ENCODE measurements around the gene ORMDL3. TPM values are rescaled to one million over a fixed set of nuclear protein-coding genes. Genes with fewer than 3 reads are reported as not detected.
"Not testable (repeated sequence)": the region's sequence is repeated elsewhere in the genome, so short reads cannot be mapped to it uniquely, and the experiment has no call there.

ORMDL3 gene
- total RNA-seq, 1 donor from 2014 or later, result 38.1 TPM

DNA sequence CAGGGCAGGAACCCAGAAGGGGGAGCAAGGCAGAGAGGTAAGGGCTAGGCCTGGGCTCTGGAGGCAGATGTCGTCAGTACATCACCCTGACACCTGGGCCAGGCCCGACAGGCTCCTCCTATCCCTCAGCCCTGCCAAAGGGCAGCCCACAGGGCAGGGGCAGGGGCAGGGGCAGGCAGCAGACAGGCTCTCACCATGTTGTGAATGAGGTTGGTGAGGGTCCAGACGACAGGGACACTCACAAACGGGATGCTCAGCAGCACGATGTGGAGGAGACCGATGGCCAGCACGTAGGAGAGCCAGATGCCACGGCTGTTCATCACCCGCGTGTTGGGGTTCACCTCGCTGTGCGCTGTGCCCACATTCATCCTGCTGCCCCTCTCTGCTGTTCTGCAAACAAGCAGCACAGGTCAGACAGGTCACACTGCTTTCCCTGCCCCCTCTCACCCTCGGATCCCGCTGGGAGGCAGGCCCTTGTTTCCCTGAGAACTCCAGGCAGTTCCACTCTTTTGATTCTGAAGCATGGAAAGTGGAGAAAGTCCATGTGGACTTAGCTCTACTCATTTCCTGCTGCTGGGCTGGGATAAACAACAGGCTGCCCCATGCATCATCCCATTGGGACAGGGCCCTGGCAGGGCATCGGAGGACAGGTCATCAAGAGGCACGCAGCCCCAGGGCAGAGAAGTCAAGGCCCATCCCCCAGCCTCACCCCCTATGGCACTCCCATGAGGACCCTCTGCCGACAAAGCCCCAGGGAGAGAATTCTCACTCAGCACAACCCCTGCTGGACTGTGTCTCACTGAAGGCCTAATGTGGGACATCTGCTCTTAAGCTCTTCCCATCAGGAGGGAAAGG lies 3.3 kb downstream of the ORMDL3 start:
- no peak for DNase-seq

DNA sequence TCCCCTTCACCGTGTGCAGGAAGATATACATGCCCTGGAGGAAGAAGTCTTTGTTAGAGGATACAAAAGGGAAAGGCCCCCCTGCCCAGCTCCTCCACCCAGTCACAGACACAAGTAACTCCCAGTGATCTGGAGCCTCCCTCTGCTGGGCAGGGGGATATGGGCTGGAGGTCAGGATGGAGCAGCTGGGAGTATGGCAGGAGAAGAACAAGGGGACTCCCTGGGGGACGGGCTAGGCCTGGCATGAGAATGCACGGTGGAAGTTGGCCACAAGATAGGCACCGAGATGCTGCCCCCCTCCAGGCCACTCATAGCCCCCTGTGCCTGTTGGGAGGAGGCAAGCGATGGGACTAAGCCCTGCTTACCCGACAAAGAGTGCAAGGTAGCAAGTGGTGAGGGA lies 4.2 kb downstream of the ORMDL3 start:
- DNase-seq, result no peak

DNA sequence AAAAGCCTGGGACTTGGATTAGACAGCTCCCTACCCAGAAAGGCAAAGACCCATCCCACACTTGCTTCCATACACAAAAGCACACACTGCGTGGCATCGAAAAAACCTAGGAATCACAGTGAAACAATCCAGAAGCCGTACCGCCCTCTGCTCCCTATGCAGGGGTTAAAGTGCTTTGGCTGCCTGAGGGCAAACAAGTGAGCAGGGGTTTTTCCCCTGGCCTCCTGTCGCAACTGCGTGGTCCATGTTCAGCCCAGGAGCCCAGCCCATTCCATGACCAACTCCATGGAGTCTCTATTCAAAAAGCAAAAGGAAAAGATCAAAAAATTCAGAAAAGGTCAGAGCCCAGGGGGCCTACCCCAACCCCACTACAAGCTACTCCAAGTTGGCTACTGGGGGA lies 5.4 kb downstream of the ORMDL3 start:
- no peak for DNase-seq

DNA sequence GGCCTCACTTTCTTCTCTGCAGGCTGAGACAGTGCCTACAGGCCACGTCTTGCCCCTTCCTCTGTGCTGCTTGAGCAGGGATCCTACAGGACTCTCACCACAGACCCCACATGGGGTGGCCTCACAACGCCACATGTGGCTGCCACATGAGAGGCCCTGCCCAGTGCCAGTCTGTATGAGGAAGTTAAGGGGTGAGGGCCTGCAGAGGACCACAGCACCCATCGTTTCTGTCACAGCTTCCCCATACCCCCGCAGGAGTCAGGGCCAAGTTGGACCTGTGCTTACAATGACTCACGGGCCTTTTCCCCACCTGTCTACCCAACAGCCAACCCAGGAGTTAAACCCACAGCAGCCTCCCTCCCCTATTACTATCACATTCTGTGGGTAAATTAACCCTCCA lies 6.1 kb downstream of the ORMDL3 start:
- DNase-seq, result no peak

DNA sequence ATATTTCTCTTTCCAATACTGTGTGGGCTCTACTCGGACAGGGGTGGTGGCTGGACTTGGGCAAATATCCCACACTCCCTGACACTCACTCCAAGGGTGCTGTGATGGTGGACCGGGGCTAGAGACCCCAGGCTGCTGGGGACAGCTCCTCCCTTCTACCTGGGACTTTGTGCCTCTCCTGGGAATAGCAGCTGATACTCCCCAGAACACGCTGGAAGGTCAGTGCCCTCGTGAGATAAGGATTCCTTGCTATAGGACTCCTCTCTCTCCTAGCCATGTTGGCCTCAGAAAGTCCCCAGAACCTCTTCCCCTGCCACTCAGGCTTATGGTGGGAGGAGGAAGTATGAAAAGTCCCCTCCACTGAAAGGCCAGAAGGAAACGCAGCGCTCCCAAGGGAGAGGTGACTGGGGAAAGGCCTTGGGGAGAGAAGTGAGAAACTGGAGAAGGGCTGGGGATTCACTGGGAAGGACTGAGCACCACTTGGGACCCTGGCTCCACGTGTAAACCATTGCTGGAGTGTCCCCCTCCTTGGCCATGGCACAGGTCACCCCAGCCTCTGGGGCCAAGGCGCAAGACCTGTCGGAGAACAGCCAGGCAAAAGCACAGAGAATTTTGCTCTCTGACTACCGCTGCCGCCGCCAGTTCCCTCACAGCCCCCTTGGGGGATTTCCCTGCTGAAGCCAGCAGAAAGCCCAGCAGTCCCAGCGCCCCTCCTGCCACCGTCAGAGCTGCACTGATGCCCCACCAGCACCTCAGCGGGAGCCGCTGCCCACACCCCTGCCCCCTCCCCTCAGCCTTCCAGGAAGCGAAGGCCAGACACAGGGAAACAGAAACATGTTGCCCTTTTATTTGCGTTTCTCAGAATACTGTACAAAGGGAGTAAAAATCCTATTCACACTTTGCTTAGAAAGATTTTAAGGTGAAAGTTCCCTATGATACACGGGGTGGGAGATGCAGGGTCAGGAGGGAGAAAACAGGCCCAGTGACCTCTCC lies 6.9 kb downstream of the ORMDL3 start:
- DNase-seq, result no peak

DNA sequence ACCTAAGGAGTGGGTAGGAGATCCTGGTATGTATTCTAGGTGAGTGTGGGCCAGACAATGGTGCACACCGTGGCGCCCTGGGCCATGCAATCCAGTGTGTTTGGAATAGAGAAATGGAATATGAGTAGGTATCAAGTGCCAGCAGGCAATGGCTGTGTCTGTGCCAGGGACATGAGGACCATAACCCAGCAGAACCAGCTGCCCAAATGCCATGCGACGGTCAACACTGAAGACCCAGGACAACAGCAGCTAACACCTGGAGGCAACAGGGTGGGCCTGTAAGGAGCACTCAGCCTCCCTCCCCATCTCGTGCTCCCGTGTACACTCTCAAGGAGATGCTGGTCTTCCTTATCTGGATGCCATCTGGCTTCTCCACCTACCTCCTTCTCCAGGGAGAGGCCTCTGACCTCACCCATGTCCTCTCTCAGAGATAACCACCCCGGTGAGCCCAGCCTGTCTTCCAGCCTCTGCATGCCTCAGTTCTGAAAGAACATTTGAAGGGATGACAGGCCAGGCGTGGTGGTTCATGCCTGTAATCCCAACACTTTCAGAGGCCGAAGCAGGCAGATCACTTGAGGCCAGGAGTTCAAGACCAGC lies 8.2 kb downstream of the ORMDL3 start:
- DNase-seq, result no peak

DNA sequence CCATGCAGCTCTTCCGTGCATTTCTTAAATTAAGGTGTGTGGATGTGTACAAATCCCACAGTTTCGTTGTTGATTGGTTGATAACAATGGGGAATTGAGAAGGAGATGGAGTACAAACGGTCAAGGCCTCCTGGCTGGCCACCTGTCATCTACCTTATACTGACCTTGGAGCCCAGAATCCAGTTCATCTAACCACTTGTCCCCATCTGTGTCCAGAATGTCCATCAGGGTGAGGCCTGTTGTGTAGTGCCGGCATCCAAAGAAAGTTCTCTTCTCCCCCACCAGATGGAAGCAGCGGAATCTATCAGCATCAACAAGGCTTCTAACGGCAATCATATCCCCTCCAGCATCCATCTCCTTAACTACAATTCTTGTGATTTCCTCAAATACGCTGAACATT lies 10.5 kb downstream of the ORMDL3 start:
- DNase-seq, result no peak

DNA sequence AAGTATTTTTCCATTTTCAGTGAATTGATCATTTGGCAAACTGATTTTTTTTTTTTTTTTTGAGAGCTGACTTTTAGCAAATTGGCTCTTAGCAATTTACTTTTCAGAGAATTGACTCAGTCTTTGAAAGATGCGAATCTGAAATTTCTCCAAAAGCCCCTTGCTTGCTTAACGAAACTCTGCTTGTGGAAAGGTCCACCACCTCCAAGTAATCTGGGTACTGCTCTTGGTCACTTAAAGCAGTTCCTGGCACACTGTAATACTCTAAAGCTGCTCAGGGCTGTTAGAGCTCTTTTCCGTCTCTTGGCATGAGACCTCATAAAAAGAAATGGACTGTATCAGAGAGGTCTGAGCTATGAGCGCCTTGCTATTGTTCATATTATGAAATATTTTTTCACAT lies 11.8 kb downstream of the ORMDL3 start:
- DNase-seq, result no peak

DNA sequence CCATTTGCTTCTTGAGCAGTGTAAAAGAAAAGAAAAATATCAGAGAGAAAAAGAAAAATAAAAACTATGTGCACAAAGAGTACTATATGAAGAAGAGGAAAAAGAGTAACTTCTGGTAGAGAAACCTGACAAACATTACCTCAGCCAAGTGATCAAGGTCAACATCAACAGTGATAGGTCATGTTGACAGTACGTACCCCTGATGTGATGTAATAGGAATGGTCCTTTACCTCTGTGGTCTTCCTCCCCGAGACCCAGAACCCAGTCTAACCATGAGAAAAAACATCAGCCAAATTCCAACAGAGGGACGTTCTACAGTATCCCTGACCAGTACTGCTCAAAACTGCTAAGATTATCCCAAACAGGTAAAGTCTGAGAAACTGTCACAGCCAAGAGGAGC lies 13.4 kb downstream of the ORMDL3 start:
- DNase-seq, result no peak

DNA sequence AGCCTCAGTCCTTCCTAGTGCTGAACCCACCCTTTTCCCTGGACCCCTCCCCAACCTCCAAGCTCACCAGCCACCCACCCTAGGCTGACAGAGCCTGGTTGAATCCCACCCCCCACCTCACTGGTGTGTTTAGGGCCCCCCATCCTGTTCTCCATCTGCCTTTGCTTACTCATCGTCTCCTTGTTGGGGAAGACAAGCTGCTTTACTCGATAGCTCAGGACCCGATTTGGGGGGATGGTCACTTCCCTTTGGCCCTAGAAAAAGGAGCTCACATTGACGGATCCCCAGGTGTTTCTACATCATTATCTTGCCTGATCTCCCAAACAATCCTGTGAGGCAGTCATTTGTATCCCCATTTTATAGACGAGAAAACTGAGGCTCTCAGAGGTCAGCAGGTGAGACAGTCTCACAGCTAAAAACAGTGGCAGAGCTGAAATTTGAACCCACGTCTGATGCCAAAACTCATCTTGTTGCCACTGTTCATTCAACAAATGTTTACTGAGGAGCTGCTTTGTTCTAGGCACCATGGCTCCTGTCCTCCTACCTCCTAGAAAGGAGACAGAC lies 18.5 kb downstream of the ORMDL3 start:
- no peak for DNase-seq

DNA sequence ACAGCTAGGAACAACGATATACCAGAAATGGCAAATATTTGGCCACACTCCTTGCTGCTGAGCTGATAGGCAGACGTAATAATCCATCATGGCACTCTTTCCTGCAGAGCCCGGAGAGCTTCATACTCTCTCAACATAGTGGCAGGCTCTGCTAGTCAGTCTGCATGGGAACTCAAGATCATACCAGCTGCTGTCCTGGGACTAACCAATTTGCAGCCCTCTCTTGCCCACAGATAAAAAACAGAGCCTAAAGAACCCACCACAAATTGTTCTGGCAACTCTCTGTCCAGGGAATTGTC lies 22.5 kb downstream of the ORMDL3 start:
- DNase-seq, result peak; percentile 21

DNA sequence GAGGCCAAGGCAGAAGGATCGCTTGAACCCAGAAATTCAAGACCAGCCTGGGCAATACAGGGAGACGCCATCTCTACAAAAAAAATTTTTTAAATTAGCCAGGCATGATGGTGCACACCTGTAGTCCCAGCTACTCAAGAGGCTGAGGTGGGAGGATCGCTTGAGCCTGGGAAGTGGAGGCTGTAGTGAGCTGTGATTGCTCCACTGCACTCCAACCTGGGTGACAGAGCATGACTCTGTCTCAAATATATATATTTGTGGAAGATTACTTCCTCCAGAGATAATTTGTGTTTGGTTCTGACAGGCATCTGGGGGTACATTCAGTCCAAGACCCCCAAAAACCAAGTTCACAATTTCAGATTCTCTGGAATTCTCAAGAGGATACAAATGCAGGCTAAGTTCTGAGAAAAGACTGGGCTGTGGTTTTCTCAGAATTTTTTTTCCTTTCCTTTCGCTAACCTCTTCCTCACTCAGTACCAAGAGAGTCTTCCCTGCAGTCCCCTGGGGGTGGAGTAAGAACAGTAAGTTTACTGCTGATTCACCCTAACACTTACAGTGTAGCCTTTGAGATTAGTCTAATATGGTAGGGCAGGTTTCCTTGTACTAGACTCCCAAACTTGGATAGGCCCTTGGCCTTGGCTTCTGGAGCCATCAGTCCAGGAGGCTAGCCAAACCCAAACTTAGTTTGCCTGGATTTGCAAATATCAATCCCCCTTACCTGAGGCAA lies 24.1 kb downstream of the ORMDL3 start:
- DNase-seq, result no peak

DNA sequence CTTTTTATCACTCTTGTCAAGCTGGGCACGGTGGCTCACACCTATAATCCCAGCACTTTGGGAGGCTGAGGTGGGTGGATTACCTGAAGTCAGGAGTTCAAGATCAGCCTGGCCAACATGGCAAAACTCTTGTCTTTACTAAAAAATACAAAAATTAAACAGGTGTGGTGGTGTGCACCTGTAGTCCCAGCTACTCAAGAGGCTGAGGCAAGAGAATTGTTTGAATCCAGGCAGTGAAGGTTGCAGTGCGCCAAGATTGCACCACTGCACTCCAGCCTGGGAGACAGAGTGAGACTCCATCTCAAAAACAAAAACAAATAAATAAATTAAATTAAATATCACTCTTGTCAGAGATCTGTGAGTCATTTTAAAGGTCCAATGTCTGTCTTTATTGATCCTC lies 25.4 kb downstream of the ORMDL3 start:
- DNase-seq, result not testable (repeated sequence)

DNA sequence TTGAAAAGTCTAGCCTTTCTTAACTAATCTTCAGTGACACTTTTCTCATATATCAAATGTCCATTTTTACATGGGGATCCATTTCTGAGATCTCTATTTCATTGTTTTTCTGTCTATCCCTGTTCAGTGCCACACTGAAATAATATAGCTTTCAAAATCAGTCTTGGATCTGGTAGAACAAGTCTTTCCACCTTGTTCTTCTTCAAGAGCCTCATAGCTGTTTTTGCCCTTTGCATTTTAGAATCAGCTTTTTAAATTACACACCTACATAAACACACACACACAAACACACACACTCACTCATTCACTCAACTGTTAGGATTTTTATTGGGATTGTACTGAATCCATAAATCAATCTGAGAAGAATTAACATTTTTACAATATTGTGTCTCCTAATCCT lies 28.2 kb downstream of the ORMDL3 start:
- DNase-seq, result peak; percentile 10

DNA sequence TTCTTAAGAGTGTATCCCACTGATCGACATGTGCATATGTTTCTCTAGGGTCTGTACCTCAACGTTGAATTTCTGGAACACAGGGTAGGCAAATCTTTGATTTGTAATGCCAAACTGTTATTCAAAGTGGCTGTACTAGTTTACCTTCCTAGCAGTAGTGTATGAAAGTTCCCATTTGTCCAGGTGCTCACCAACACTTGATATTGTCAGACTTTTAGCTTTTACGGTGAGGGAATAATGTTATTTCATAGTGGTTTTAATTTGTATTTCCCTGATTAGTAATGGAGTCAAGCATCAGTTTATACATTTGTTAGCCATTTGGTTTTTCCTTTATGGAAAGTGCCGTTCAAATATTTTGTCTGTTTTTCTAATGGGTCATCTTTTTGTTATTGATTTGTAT lies 29.3 kb downstream of the ORMDL3 start:
- no peak for DNase-seq

DNA sequence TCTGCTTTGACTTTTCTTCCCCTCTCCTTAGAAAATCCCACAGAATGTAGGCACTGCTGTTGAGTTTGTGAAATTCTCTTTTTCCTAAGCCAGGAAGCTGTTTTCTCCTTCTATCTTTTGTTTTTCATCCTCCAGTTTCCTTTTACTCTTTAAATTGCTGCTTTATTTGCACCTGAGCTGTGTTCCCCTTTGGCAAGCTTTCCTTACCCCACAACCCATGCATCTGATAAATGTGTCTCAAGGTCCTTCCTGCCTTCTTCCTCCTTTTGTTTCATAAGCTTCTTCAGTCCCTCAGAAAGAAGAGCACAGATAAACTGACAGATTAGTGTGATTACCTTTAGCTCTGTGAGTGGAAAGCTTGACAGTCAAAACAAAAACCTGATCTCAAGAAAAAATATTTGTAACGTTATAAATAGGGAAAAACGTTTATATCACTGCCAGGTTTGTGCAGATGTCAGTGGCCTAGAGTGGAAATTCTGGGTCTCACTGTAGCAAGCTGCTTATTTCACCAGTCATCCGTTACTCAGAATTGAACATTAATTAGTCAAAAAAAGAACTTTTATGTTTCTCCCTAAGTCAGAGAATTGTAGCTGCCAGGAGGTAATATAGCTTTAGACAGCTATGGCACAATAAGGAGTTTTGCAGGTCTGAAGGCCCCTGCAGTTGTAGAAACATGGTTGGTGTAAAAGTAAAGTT lies 32.6 kb downstream of the ORMDL3 start:
- DNase-seq, result no peak

DNA sequence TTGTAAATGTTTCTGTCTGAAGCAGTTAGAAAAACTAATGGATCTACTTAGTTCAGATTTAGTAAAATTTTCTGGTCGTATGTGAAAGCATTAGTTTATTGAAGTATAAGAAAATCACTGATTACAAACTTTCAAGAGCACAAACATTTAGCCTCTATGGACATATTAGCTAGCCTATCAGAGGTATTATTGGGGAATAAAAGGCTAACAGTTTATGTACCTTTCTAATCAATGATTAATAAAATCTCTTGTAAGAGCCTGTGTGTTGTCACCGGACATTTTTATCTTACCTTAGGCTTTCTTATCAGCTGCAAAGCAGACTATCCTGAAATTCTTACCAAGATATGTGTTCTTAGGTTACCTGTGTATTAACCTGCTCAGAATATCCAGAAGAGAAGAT lies 38.2 kb downstream of the ORMDL3 start:
- DNase-seq, result no peak

DNA sequence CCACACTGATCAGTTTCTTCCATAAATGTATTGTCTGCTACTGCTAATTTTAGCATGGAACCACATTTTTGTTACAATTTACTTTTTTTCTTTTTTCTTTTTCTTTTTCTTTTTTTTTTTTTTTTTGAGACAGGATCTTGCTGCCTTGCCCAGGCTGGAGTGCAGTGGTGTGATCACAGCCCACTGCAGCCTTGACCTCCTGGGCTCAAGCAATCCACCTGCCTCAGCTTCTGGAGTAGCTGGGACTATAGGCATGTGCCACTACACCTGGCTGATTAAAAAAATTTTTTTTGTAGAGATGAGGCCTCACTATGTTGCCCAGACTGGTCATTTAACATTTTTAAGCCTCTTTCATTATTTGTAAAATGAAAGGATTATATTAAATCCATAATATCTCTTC lies 40.3 kb downstream of the ORMDL3 start:
- DNase-seq, result no peak

DNA sequence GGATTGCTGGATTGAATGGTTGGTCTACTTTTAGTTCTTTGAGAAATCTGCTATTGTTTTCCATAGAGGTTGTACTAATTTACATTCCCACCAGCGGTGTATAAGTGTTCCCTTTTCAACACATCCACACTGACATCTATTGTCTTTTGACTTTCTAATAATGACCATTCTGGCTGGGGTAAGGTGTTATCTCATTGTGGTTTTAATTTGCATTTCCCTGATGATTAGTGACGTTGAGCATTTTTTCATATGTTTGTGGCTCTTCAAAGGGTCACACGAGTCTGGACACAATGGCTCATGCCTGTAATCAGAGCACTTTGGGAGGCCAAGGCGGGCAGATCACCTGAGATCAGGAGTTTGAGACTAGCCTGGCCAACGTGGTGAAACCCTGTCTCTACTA lies 41.3 kb downstream of the ORMDL3 start:
- not testable (repeated sequence) for DNase-seq

DNA sequence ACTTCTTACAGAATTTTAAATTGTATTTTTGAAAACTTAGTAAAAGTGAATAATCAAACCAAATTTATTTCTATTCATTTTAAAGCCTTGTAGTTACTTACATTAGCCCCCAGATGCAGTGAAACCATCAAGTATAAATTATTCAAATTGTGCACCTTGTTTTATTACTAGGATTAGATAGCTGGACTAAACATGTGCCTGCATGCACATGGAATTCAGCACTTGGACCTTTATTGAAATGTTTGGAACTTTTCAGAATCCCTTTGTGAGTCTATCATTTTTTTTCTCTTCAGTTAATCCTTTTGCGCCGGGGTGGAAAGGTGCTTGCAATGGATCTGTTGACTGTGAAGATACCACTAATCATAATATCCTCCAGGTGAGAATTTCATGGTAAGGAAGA lies 54.6 kb downstream of the ORMDL3 start:
- DNase-seq, result no peak

DNA sequence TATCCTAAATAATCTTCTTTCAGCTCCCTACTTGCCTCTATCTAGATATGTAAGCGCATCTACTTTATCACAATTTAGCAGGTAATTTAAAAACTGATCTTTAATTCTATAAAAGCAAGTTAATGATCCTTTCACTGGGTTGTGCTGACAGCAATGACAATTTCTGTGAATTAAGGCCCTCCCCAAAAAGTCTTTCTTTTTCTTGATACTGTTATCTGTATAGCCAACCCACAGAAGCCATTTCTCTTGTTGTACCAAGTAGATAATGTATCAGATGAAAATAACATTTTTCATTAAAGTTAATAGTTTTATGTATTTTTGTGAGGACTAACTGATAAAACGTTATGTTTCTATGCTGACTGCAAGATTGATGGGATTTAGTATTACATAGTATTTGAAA lies 55.6 kb downstream of the ORMDL3 start:
- no peak for DNase-seq
